ENCODE data around the gene HMCN2. TPM values are rescaled to one million over a fixed set of nuclear protein-coding genes. Genes with fewer than 3 reads are reported as not detected.
A peak's percentile ranks its signal among the peaks of the same experiment; 100 is the strongest.

Gene HMCN2
- total RNA-seq, 6 donors from 2014 or later, result 0.76 to 7.3 (median 1.5) TPM

- WGBS, 2 donors, result 80 to 86% methylated on average over 6 of the region's 6 CpGs
Measured at GRCh38 chr9:130380920-130381469, 115.4 kb downstream of the HMCN2 start.

GRCh38 chr9:130381660-130382059 is 116.1 kb downstream of the HMCN2 start:
- Histone ChIP-seq H3K4me3 (no peak overlapping the region), H3K27me3 (no peaks in the 10 kb centered on the region)

More at GRCh38 chr9:130380920-130381469, 115.4 kb downstream of the HMCN2 start:
- H3K9me3 ChIP-seq, result no peaks in the 10 kb centered on the region
- no peak for TF ChIP-seq EP300 (IDR thresholded peaks at IDR 0.05)
- no peak for TF ChIP-seq POLR2A (IDR thresholded peaks at IDR 0.05)
- no peak for TF ChIP-seq CTCF (IDR thresholded peaks at IDR 0.05)
- no peak for TF ChIP-seq POLR2AphosphoS5 (IDR thresholded peaks at IDR 0.05)
- H3K4me3 ChIP-seq, result no peak overlapping the region
- no peaks in the 10 kb centered on the region for H3K36me3 ChIP-seq
- no peak for ATAC-seq (ENCODE audit: low FRiP score in 2 of 2)
- no peak overlapping the region for H3K27ac ChIP-seq
- DNase-seq, result no peak
- no peaks in the 10 kb centered on the region for H3K4me1 ChIP-seq
- no peaks in the 10 kb centered on the region for H3K27me3 ChIP-seq

GRCh38 chr9:130382096-130382495 is 116.5 kb downstream of the HMCN2 start:
- ATAC-seq (ENCODE audit: low FRiP score in 2 of 2), result no peak
- Histone ChIP-seq H3K36me3 (no peaks in the 10 kb centered on the region), H3K4me1 (no peaks in the 10 kb centered on the region), H3K27ac (no peak overlapping the region), H3K27me3 (no peaks in the 10 kb centered on the region), H3K9me3 (no peaks in the 10 kb centered on the region), H3K4me3 (no peak overlapping the region)
- WGBS, 2 donors, result 89 to 93% methylated on average over 3 to 18 of the region's 18 CpGs
- peak in 1 of 2 donors; percentile 46 for DNase-seq
- TF ChIP-seq EP300 (IDR thresholded peaks at IDR 0.05) (no peak), POLR2A (IDR thresholded peaks at IDR 0.05) (no peak), CTCF (IDR thresholded peaks at IDR 0.05) (no peak), POLR2AphosphoS5 (IDR thresholded peaks at IDR 0.05) (no peak)

More at GRCh38 chr9:130381660-130382059, 116.1 kb downstream of the HMCN2 start:
- H3K9me3 ChIP-seq, result no peaks in the 10 kb centered on the region
- TF ChIP-seq EP300 (IDR thresholded peaks at IDR 0.05) (no peak), POLR2AphosphoS5 (IDR thresholded peaks at IDR 0.05) (no peak), POLR2A (IDR thresholded peaks at IDR 0.05) (no peak), CTCF (IDR thresholded peaks at IDR 0.05) (no peak)
- DNase-seq, result no peak
- no peak overlapping the region for H3K27ac ChIP-seq
- no peaks in the 10 kb centered on the region for H3K4me1 ChIP-seq
- H3K36me3 ChIP-seq, result no peaks in the 10 kb centered on the region
- no peak for ATAC-seq (ENCODE audit: low FRiP score in 2 of 2)
- WGBS, 2 donors, result 85 to 94% methylated on average over 2 to 8 of the region's 8 CpGs

- 89 to 100% methylated on average over 1 to 5 of the region's 20 CpGs for WGBS, 2 donors
- H3K27me3 ChIP-seq, result no peaks in the 10 kb centered on the region
- DNase-seq, result peak in 1 of 2 donors; percentile 73
- no peaks in the 10 kb centered on the region for H3K9me3 ChIP-seq
- no peak overlapping the region for H3K4me3 ChIP-seq
- no peaks in the 10 kb centered on the region for H3K4me1 ChIP-seq
- no peak overlapping the region for H3K27ac ChIP-seq
- TF ChIP-seq POLR2A (IDR thresholded peaks at IDR 0.05) (no peak), EP300 (IDR thresholded peaks at IDR 0.05) (no peak), CTCF (IDR thresholded peaks at IDR 0.05) (no peak), POLR2AphosphoS5 (IDR thresholded peaks at IDR 0.05) (no peak)
- no peak for ATAC-seq (ENCODE audit: low FRiP score in 2 of 2)
- H3K36me3 ChIP-seq, result no peaks in the 10 kb centered on the region
Measured at GRCh38 chr9:130382636-130383349, 117.2 kb downstream of the HMCN2 start.

All from upper lobe of left lung (tissue), 6 donors.